NB4 (cell line): Measurements from ENCODE around the gene PSORS1C2.
"Not testable (repeated sequence)": the region's sequence is repeated elsewhere in the genome, so short reads cannot be mapped to it uniquely, and the experiment has no call there.

Source experiments
- DNase-seq: peaks from one replicate; pipeline ENCODE4 v3.0.0; 2010; ENCODE audit warnings: low read depth
- H3K4me3 ChIP-seq: one replicate; pipeline ENCODE4 v1.5.1; 2011; ENCODE audit warnings: mild to moderate bottlenecking, low read depth, low read length, moderate library complexity
- CTCF ChIP-seq: IDR thresholded peaks from one replicate; pipeline ENCODE4 v1.5.1; 2012; ENCODE audit warnings: low read depth, low read length
- MAX ChIP-seq: IDR thresholded peaks from 2 replicates; pipeline ENCODE4 v1.6.1; 2011; ENCODE audit warnings: low read depth, low read length
- MYC ChIP-seq: IDR thresholded peaks from 2 replicates; pipeline ENCODE4 v1.6.1; 2011; ENCODE audit warnings: low read depth, low read length
- POLR2A ChIP-seq: IDR thresholded peaks from 2 replicates; pipeline ENCODE4 v1.6.1; 2011; ENCODE audit warnings: mild to moderate bottlenecking; ENCODE audit not compliant: insufficient read length; ENCODE audit errors: extremely low read depth

Gene PSORS1C2

GRCh38 chr6:31170987-31171671 is 32.3 kb upstream of the PSORS1C2 start:
- DNase-seq: no peak
- TF ChIP-seq MAX (no peak), POLR2A (no peak), CTCF (no peak), MYC (no peak)
- H3K4me3 ChIP-seq: no peak overlapping the region

GRCh38 chr6:31170600-31170881 is 31.7 kb upstream of the PSORS1C2 start, which contains the start of gene POU5F1:
Gene POU5F1, minus strand, starts transcription at chr6:31170682. Its CDS starts 62 bp downstream, at chr6:31170620.
- TF ChIP-seq POLR2A: no peak
- TF ChIP-seq MAX: no peak
- TF ChIP-seq MYC: no peak
- no peak for TF ChIP-seq CTCF
- H3K4me3 ChIP-seq: no peak within 1 kb of the TSS
- no peak for DNase-seq

GRCh38 chr6:31169858-31170599 is 31.2 kb upstream of the PSORS1C2 start:
- not testable (repeated sequence) for DNase-seq, H3K4me3 ChIP-seq

- DNase-seq: no peak
- H3K4me3 ChIP-seq: no peak overlapping the region
- no peak for TF ChIP-seq CTCF
- TF ChIP-seq MYC: no peak
- TF ChIP-seq MAX: no peak
- no peak for TF ChIP-seq POLR2A
Measured at GRCh38 chr6:31169123-31169857, 30.4 kb upstream of the PSORS1C2 start.

GRCh38 chr6:31168606-31169005 is 29.7 kb upstream of the PSORS1C2 start:
- H3K4me3 ChIP-seq: no peak overlapping the region
- no peak for DNase-seq
- TF ChIP-seq MYC (no peak), MAX (no peak), CTCF (no peak), POLR2A (no peak)

- no peak for DNase-seq
- no peak overlapping the region for H3K4me3 ChIP-seq
- TF ChIP-seq POLR2A: no peak
- TF ChIP-seq MAX: no peak
- TF ChIP-seq CTCF: no peak
- TF ChIP-seq MYC: no peak
Measured at GRCh38 chr6:31165986-31166385, 27.1 kb upstream of the PSORS1C2 start.

- not testable (repeated sequence) for H3K4me3 ChIP-seq, DNase-seq
Measured at GRCh38 chr6:31165064-31165832, 26.4 kb upstream of the PSORS1C2 start.

GRCh38 chr6:31164475-31165063 is 25.7 kb upstream of the PSORS1C2 start:
- H3K4me3 ChIP-seq, DNase-seq: not testable (repeated sequence)
